NOMO-1 treated with dmso at 0.1 percent for 144 hours (cell line): Measurements from ENCODE around the gene ANXA9.

Source experiments
- DNase-seq: peaks from one replicate; lab custom pipeline; 2025; ENCODE audit not compliant: unreplicated experiment; lab: John Stamatoyannopoulos, UW

ANXA9 gene, protein sequence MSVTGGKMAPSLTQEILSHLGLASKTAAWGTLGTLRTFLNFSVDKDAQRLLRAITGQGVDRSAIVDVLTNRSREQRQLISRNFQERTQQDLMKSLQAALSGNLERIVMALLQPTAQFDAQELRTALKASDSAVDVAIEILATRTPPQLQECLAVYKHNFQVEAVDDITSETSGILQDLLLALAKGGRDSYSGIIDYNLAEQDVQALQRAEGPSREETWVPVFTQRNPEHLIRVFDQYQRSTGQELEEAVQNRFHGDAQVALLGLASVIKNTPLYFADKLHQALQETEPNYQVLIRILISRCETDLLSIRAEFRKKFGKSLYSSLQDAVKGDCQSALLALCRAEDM

DNA sequence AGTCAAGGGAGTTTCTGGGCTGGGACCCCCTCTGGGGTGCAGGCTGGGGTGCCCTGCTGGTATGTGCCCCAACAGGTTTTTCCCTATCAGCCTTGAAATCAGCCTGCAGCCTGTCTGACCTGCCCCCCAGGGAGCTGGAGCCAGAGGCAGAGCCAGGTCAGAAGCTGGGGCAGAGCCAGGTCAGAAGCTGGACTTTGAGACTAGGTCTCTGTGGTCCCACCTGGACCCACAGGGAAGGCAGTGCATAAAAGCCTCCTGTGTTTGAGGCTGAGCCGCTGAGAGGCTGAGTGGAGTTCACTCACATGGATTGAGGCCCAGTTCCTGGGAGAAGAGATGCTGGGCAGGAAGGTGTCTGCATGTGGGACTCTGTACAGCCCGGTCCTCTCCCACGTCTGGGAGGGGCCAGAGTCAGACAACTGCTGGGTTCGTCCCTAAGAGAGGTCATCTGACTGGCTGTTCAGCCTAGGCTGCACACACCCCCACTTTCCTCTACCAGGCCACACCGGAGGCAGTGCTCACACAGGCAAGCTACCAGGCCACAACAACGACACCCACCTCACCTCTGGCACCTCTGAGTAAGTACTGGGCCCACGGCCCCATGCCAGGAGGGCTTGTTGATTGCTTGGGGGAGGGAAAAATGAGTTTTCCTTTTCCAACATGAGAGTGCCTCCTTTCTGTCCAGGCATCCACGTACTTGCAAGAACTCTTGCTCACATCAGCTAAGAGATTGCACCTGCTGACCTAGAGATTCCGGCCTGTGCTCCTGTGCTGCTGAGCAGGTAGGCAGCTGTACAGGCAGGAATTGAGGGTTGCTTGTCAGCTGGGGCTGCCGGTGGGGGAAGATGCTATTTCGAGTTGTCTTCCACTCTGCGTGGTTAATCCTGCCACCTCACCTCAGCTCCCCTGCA is at the start of gene ANXA9:
TSS of gene ANXA9 (plus strand) at position 488 of the 908 bp plus-strand sequence. CDS start 814 bp downstream, outside the sequence.
- DNase-seq, result no peak

DNA sequence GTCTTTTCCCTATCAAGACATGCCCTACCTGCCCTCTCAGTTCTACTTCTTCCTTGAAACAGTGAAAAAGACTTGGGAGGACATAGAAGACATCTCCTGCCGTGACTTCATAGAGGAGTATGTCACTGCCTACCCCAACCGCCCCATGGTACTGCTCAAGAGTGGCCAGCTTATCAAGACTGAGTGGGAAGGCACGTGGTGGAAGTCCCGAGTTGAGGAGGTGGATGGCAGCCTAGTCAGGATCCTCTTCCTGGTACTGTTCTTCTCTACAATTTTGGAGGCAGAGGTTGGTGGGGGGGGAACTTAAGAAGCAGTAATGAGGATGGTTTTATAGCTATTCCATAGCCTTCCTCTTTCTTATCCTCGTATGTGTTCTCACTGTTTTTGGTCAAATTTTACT is 37.2 kb upstream of the ANXA9 start:
- no peak for DNase-seq

GRCh38 chr1:150954708-150955107 is 27.4 kb upstream of the ANXA9 start:
- no peak for DNase-seq

DNA sequence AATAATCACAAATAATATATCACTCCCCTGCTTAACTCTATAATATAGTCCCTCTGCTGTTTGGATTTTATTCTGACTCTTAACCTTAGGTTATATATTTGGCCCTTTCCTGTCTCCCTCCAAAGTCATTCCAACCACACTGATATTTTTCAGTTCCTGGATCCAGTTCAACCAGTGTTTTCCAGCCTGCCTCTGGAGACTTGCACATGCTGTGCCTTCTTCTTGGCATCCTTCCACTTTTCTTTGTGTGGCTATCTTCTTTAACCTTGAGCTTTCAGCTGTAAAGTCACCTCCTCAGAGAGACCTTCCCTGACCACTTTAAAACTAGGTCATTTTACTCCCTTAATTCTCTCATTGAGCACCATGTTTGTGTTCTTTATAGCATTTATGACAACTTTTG is 26.8 kb upstream of the ANXA9 start:
- no peak for DNase-seq

DNA sequence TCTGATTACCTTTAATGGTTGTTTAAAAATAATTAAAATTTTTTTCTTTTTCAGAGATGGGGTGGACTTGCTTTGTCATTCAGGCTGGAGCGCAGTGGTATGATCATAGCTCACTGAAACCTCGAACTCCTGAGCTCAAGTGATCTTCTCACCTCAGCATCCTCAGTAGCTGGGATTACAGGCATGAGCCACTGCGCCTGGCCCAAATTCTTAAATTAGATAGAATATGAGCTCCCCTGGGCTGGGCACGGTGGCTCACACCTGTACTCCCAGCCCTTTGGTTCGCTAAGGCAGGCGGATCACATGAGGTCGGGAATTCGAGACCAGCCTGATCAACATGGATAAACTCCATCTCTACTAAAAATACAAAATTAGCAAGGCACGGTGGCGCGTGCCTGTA is 24.4 kb upstream of the ANXA9 start:
- DNase-seq, result no peak

DNA sequence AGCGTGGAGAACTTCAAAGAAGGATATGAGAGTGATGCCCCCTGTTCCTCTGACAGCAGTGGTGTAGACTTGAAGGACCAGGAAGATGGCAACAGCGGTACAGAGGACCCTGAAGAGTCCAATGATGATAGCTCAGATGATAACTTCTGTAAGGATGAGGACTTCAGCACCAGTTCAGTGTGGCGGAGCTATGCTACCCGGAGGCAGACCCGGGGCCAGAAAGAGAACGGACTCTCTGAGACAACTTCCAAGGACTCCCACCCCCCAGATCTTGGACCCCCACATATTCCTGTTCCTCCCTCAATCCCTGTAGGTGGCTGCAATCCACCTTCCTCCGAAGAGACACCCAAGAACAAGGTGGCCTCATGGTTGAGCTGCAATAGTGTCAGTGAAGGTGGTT is 21.4 kb upstream of the ANXA9 start:
- DNase-seq, result no peak

DNA sequence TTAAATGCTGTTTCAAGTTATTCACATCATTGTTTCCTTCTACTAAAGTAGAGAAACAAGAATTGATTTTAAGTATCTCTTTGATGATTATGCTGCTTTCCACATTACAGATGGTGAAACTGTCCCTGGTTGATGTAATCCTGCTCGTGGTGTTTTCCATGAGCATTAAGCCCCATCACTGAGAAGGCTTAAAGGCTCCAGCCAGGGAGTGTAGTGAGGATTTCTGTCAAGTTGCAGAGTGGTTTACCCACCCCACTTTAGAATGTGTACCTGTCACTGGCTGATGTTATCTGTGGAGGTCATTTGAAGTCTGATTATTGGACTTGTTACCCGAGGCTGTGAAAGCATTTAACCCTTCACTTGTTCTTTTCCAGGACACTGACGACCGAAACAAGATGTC is 20.3 kb upstream of the ANXA9 start:
- DNase-seq, result no peak

GRCh38 chr1:150963321-150964163 is 18.6 kb upstream of the ANXA9 start:
- DNase-seq, result no peak

GRCh38 chr1:150964164-150964489 is 18.0 kb upstream of the ANXA9 start:
- no peak for DNase-seq

DNA sequence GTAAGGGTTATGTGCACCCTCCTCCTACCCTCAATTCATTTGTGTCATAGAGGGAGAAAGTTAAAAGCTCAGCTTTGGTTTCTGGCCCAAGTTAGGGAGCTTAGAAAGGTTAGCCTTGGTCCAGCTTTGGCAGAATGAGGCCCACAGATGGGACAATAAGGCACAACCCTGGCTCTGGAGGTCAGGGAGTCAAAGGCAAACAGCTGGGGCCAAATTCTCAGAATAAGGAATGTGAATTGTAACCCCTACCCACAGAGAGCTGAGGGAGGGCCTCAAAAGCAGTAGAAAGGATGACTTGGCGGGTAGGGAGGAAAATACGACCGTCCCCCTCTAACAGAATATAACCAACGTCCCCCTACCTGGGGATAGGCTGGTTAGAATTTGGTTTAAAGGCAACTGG is 16.5 kb upstream of the ANXA9 start:
- DNase-seq, result no peak

GRCh38 chr1:150966011-150966410 is 16.1 kb upstream of the ANXA9 start:
- DNase-seq, result no peak

GRCh38 chr1:150967936-150968335 is 14.2 kb upstream of the ANXA9 start:
- DNase-seq, result no peak

DNA sequence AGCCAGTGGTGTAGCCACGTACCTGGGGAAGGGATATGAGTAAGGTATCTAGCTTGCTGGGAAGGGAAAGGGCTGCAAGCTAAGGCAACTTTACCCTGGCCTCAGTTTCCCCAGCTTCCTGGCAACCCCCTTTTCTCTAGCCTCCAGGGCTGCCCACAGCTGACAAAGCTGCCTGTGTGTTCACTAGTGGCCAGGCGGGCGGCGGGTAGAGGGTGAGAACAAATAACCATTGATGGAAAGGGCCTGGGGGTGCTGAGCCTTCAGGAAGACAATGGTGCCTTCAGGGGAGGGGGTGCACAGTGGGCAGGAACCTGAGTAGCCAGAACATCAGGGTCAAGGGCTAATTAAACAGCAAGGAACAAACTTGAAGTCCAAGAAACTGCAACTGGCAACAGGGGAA is 13.6 kb upstream of the ANXA9 start:
- no peak for DNase-seq

DNA sequence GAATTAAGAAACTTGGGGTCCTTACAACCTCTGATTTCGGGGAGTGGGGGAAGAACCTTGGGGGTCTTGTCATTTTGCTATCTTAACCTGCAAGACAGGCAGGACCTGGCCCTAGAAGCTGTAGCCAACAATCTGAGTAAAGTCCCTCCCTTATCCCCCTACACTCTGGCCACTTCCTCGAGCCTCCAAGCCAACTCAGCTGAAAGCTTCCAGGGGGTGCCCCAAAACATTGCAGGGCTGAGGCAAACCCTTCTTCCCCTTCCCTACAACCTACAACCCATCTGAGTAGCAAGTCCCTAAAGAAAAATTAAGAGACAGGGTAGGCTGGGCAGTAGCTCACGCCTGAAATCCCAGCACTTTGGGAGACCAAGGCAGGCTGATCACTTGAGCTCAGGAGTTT is 12.5 kb upstream of the ANXA9 start:
- DNase-seq, result no peak

GRCh38 chr1:150970808-150971582 is 11.1 kb upstream of the ANXA9 start:
- DNase-seq, result no peak

DNA sequence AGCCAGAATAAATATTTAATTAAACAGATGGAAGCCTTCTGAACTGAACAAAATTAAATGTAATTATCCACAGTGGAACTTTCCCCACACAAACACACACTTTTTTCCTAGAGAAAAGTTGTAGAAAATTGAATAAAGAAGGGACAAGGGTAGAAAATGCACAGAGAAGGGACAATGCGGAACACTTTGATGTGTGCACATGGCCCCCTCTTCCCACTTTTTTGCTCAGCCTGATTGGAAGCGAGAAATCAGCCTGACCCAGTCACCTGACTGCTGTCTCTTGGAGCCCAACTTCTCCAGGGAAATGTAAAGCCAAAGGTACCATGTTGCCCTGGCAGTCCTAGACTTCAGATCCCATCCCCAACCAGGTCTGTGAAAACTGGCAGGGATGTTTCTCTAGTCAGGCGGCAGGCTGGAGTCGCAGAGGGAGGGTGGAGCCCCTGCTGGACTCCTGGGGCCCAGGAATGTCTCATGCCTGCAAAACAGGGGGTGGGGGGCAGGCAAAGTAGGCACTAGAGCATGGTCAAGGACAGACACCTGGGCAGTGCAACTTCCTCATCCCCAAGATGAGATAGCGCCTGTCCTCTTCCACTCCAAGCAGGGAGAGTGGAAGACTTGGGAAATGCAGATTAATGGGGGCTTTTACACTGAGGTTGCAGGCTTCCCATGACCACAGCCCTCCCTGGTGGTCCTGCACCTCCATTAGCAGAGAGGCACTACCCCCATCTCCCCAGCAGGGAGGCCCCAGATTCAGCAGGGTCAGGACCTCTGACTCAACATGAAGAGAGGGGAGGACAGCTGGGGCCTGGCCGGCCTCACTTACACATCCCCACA is 10.3 kb upstream of the ANXA9 start:
- no peak for DNase-seq

DNA sequence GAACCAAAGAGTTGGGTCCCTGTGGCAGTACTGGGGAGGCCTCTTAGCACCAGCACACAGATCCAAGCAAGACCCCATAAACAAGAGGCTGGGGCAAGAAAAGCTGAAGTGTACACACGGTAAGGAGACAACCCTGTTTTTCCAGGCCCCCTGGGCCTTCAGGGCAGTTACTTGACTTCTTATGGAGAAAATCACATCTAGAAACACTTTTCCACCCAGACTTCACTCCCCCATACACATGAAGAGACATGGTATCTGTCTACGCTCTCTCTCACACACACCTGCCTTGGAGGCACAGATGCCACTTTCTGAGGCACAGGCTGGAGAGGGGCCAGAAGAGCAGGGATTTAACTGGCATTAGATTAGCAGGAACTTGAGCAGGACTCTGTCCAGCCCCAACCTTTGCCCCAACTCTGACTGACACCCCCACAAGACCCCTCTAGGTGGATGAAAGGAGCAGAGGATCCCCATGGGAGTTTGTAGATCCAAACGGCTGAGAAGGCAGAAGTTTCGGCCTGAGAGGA is 9.6 kb upstream of the ANXA9 start:
- DNase-seq, result no peak

DNA sequence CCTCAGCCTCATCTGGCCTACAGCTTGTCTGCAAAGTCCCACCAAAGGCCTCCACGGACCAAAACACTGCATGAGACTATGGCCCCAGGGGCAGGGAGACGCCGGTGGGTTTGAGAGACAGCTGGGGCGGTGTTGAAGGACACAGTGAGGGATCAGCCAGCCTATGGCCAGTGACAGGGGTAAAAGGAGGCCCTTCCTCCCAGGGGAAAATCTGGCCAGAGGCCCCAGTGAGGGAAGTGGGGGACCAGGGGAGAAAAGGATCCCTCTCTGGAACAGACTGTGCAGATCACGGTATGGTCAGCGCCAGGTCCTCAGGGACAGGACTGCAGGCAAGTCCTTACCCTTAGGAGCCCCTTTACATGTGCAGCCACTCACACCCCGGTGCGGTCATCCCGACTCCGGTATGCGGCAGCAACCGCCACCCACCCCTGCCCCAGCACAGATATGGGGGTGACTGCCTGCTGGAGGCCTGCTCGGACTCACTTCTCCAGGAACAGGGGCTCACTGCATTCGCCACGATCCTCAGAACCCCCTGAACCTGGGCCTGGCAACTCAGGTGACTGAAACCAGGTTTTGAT is 8.7 kb upstream of the ANXA9 start:
- DNase-seq, result no peak

DNA sequence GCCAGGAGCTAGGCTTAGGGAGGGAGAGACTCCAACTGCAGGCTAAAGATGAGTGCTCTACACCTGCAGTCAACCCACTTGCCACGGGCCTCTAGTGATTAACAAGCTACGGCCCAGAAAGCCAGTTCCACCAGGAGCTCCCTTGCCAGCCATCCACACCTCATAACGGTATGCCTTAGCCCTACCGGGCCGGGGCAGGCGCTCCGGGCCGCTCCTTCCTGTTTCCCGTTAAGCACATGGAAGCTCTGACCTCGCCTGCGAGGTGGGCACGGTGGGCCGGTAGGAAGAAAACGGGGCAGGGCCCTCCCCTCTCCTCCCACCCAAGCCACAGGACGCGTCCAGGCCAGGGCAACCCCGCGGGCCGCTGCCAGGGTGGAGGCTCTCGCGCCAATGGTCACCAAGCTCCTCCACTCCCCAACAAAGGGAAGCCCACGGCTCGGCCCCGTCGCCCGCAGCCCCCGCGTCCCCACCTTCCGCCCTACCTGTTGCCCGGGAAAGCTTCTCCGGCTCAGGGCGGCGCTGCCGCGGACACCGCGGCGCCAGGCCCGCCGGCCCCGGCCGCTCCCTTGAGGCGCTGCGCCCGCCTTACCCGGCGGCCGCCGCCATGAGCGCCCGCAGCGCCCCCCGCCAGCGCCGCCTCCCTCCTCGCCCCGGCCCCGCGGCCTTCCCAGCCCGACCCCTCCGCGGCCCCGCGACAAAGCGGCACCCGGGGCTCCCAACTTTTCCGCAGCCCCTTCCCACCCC is 8.1 kb upstream of the ANXA9 start:
- no peak for DNase-seq
